ENCODE measurements around the gene GALNT7. TPM values are rescaled to one million over a fixed set of nuclear protein-coding genes. Genes with fewer than 3 reads are reported as not detected.

The GALNT7 gene
- total RNA-seq, 1 donor from 2014 or later: 22.0 TPM

DNA sequence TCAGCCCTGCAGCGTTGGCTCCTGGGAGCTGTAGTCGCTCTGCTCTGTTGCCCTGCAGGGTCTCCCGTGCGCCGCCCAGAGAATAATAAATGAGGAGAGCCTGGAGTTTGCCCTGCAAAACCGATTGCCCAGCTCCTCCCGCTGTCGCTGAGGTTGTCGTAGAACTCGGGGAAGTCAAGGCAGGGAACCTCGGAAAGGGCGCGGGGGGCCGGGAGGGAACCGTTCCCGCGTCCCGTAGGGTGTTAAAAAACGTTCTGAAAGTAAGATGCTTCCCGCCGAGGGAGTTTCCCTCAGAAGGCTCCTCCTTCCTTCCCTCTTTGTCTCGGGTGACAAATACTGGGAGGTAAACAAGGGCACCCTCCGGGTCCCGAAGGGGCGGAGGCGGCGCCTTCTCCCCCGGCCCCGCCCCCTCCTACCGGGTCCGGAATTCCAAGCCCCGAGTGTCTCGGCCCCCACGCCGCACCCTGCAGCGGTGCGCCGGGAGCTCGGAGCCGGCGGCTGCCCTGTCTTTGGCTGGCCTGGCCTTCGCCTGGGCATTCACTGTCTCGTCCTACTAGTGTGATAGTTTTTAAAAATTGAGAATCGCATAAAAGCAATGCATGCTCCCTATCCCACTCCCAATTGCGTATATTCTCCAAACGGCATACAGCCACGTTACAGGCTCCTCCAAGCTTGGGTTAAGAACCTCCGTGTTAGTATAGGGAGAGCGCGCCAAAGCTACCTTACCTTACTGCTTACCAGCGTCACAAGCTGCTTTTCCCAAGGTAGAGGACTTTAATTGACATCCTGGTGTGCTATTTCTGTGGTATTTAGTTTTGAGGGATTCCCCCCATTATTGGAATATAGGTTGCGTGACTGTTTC, 166.5 kb downstream of the GALNT7 start:
- Histone ChIP-seq H3K9me3 (no peaks in the 10 kb centered on the region), H3K4me3 (peak overlapping the region; percentile 85), H3K36me3 (peaks cover 20% of the 10 kb centered on the region), H3K27ac (peak overlapping the region; percentile 97), H3K27me3 (ENCODE audit: low read depth) (no peaks in the 10 kb centered on the region), H3K4me1 (peaks cover 23% of the 10 kb centered on the region)
- TF ChIP-seq, protein P1, sequence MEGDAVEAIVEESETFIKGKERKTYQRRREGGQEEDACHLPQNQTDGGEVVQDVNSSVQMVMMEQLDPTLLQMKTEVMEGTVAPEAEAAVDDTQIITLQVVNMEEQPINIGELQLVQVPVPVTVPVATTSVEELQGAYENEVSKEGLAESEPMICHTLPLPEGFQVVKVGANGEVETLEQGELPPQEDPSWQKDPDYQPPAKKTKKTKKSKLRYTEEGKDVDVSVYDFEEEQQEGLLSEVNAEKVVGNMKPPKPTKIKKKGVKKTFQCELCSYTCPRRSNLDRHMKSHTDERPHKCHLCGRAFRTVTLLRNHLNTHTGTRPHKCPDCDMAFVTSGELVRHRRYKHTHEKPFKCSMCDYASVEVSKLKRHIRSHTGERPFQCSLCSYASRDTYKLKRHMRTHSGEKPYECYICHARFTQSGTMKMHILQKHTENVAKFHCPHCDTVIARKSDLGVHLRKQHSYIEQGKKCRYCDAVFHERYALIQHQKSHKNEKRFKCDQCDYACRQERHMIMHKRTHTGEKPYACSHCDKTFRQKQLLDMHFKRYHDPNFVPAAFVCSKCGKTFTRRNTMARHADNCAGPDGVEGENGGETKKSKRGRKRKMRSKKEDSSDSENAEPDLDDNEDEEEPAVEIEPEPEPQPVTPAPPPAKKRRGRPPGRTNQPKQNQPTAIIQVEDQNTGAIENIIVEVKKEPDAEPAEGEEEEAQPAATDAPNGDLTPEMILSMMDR (IDR thresholded peaks at IDR 0.05): no peak
- DNase-seq: peak; percentile 70
- intact Hi-C loops (cut with DNase I): no loop called here
- peak; percentile 57 to 60 for ATAC-seq

- intact Hi-C loops (cut with DNase I): no loop called here
- Histone ChIP-seq H3K36me3 (no peaks in the 10 kb centered on the region), H3K9me3 (no peaks in the 10 kb centered on the region), H3K27me3 (ENCODE audit: low read depth) (no peaks in the 10 kb centered on the region), H3K4me1 (peaks cover 12% of the 10 kb centered on the region), H3K27ac (no peak overlapping the region), H3K4me3 (no peak overlapping the region)
- ATAC-seq: no peak
- TF ChIP-seq, protein P1 (IDR thresholded peaks at IDR 0.05): no peak
- DNase-seq: no peak
Measured at GRCh38 chr4:173337463-173337862, 168.9 kb downstream of the GALNT7 start.

GRCh38 chr4:173343832-173344397, 175.3 kb downstream of the GALNT7 start:
- intact Hi-C loops (cut with DNase I): no loop called here
- TF ChIP-seq, protein P1 (IDR thresholded peaks at IDR 0.05): no peak
- Histone ChIP-seq H3K9me3 (no peaks in the 10 kb centered on the region), H3K27ac (no peak overlapping the region), H3K4me3 (no peak overlapping the region), H3K4me1 (no peaks in the 10 kb centered on the region), H3K36me3 (no peaks in the 10 kb centered on the region), H3K27me3 (ENCODE audit: low read depth) (no peaks in the 10 kb centered on the region)
- DNase-seq (no peak), ATAC-seq (no peak)

DNA sequence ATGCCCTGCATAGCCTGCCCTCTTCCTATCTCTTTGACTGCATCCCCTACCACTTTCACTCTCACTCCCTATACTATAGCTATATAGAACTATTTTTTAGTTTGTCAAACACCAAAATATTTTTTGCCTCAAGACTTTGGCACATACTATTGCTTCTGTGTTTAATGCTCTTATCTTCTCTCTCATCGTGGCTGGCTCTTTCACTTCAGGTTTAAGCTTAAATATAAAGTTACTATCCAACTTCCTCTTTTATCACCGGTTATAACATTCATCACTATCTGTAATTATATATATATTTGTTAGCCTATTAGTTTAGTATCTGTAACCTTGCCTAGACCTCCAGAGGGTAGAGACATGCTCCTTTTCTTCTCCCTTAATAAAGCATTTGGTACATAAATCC, 177.0 kb downstream of the GALNT7 start:
- DNase-seq (no peak), ATAC-seq (no peak)
- H3K36me3 ChIP-seq: no peaks in the 10 kb centered on the region
- TF ChIP-seq, protein P1 (IDR thresholded peaks at IDR 0.05): no peak
- no peaks in the 10 kb centered on the region for H3K27me3 ChIP-seq (ENCODE audit: low read depth)
- H3K4me3 ChIP-seq: no peak overlapping the region
- intact Hi-C loops (cut with DNase I): no loop called here
- H3K27ac ChIP-seq: no peak overlapping the region
- no peaks in the 10 kb centered on the region for H3K4me1 ChIP-seq
- H3K9me3 ChIP-seq: no peaks in the 10 kb centered on the region

GRCh38 chr4:173346074-173346473, 177.5 kb downstream of the GALNT7 start:
- no peak for DNase-seq
- TF ChIP-seq, protein P1 (IDR thresholded peaks at IDR 0.05): no peak
- H3K4me1 ChIP-seq: no peaks in the 10 kb centered on the region
- no peaks in the 10 kb centered on the region for H3K36me3 ChIP-seq
- H3K9me3 ChIP-seq: no peaks in the 10 kb centered on the region
- no peak overlapping the region for H3K27ac ChIP-seq
- no peak overlapping the region for H3K4me3 ChIP-seq
- no peak for ATAC-seq
- no peaks in the 10 kb centered on the region for H3K27me3 ChIP-seq (ENCODE audit: low read depth)
- intact Hi-C loops (cut with DNase I): no loop called here

Data from lower lobe of right lung (tissue), 2 donors.